Measurements from ENCODE around the gene HEATR5A. TPM values are rescaled to one million over a fixed set of nuclear protein-coding genes. Genes with fewer than 3 reads are reported as not detected.

HEATR5A gene
- total RNA-seq, 6 experiments from 2014 or later, result 13.2 to 20.8 (median 17.6) TPM

DNA sequence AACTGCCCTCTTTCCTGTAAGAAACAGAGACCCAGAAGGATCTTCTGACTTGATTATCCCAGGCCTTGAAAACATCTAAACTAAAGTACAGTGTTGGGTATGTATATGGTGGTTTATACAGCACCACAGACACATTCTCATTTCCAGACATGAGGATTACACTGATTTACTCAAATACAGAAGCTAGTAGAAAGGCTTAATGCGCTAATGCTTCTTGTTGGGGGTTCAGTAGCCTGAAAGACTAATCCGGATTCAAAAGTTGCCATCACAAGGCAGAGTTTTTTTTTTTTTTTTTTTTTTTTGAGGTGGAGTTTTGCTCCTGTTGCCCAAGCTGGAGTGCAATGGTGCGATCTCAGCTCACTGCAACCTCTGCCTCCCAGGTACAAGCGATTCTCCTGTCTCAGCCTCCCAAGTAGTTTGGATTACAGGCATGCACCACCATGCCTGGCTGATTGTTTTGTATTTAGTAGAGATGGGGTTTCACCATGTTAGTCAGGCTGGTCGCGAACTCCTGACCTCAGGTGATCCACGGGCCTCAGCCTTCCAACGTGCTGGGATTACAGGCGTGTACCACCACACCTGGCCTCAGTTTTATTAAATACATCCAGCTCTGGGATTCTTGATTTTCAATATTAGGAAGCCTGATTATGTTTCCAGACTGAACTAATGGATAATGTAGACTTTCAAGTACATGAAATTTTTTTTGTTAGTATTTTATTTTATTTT is 166.4 kb downstream of the HEATR5A start:
- TF ChIP-seq POLR2A (IDR thresholded peaks at IDR 0.05), result no peak
- TF ChIP-seq, protein P1, sequence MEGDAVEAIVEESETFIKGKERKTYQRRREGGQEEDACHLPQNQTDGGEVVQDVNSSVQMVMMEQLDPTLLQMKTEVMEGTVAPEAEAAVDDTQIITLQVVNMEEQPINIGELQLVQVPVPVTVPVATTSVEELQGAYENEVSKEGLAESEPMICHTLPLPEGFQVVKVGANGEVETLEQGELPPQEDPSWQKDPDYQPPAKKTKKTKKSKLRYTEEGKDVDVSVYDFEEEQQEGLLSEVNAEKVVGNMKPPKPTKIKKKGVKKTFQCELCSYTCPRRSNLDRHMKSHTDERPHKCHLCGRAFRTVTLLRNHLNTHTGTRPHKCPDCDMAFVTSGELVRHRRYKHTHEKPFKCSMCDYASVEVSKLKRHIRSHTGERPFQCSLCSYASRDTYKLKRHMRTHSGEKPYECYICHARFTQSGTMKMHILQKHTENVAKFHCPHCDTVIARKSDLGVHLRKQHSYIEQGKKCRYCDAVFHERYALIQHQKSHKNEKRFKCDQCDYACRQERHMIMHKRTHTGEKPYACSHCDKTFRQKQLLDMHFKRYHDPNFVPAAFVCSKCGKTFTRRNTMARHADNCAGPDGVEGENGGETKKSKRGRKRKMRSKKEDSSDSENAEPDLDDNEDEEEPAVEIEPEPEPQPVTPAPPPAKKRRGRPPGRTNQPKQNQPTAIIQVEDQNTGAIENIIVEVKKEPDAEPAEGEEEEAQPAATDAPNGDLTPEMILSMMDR (IDR thresholded peaks at IDR 0.05), result no peak
- WGBS (ENCODE audit: insufficient coverage, low coverage, low lambda C conversion rate, missing lambda C conversion rate), result 98% methylated on average over 5 of the region's 9 CpGs
- peaks cover 0 to 25% (median 10%) of the 10 kb centered on the region in 4 donors for H3K4me1 ChIP-seq
- no peak for DNase-seq
- H3K4me3 ChIP-seq, result no peak overlapping the region
- no peaks in the 10 kb centered on the region for H3K27me3 ChIP-seq
- no peaks in the 10 kb centered on the region for H3K9me3 ChIP-seq
- H3K36me3 ChIP-seq, result no peaks in the 10 kb centered on the region
- ATAC-seq, result no peak
- no peak overlapping the region for H3K27ac ChIP-seq
- intact Hi-C loops (cut with DNase I), result no loop called here

- no peaks in the 10 kb centered on the region for H3K36me3 ChIP-seq
- no CpG with 5 or more reads among the region's 1 CpG for WGBS (ENCODE audit: insufficient coverage, low coverage, low lambda C conversion rate, missing lambda C conversion rate)
- ATAC-seq (peak; percentile 58 to 77 (median 72)), DNase-seq (no peak)
- H3K4me3 ChIP-seq, result no peak overlapping the region
- H3K27ac ChIP-seq, result no peak overlapping the region
- TF ChIP-seq POLR2A (IDR thresholded peaks at IDR 0.05), result no peak
- TF ChIP-seq, protein P1 (IDR thresholded peaks at IDR 0.05), result no peak
- intact Hi-C loops (cut with DNase I), result no loop called here
- no peaks in the 10 kb centered on the region for H3K27me3 ChIP-seq
- peaks cover 0 to 18% (median 6%) of the 10 kb centered on the region in 4 donors for H3K4me1 ChIP-seq
- H3K9me3 ChIP-seq, result no peaks in the 10 kb centered on the region
Measured at GRCh38 chr14:31252865-31253264, 167.5 kb downstream of the HEATR5A start.

DNA sequence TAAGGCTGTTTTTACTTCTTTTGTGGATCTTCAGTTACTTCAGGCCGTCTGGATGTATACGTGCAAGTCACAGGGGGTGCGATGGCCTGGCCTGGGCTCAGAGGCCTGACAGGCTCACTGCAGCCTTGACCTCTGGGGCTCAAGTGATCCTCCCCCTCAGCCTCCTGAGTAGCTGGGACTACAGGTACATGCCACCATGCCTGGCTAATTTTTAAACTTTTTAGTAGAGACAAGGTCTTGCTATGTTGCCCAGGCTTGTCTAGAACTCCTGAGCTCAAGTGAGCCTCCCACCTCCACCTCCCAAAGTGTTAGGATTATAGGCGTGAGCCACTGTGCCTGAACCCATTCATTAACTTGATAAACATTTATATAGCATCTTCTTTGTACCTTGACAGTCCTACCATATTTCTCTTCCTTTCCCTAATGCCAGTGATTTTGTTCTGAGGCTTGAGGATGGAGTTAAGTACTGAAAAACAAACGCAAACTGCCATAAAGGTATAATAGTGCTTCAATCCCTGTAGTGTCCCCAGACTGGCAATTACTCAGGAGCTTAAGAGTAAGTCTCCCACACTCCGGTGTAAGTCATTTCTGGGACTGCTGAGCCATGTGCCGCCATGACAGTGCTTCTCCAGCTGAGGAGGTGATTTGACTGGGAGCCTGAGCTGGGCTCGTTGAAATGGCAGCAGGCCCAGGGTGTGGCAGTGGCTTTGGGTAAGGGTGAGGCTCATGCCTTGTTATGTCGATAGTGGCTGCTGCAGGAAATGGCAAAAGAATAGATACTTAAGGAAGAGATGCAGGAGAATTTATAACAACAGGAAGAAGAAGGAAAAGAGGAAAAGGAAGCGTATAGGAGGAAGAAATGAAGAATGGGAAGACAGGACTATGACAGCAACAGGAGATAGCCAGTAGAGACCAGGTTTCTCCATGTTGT is 169.1 kb downstream of the HEATR5A start:
- Histone ChIP-seq H3K27ac (no peak overlapping the region), H3K4me1 (peaks cover 0 to 8% (median 0%) of the 10 kb centered on the region in 4 donors), H3K9me3 (no peaks in the 10 kb centered on the region), H3K4me3 (no peak overlapping the region), H3K27me3 (no peaks in the 10 kb centered on the region), H3K36me3 (no peaks in the 10 kb centered on the region)
- no peak for DNase-seq
- no peak for ATAC-seq
- intact Hi-C loops (cut with DNase I), result no loop called here
- no peak for TF ChIP-seq POLR2A (IDR thresholded peaks at IDR 0.05)
- TF ChIP-seq, protein P1 (IDR thresholded peaks at IDR 0.05), result no peak
- 70% methylated on average over 6 of the region's 10 CpGs for WGBS (ENCODE audit: insufficient coverage, low coverage, low lambda C conversion rate, missing lambda C conversion rate)

- H3K4me3 ChIP-seq, result no peak overlapping the region
- TF ChIP-seq, protein P1 (IDR thresholded peaks at IDR 0.05), result no peak
- no peak for TF ChIP-seq POLR2A (IDR thresholded peaks at IDR 0.05)
- WGBS (ENCODE audit: insufficient coverage, low coverage, low lambda C conversion rate, missing lambda C conversion rate), result 65% methylated on average over 3 of the region's 3 CpGs
- ATAC-seq (no peak), DNase-seq (no peak)
- H3K4me1 ChIP-seq, result no peaks in the 10 kb centered on the region
- intact Hi-C loops (cut with DNase I), result no loop called here
- H3K27ac ChIP-seq, result no peak overlapping the region
- no peaks in the 10 kb centered on the region for H3K27me3 ChIP-seq
- no peaks in the 10 kb centered on the region for H3K9me3 ChIP-seq
- no peaks in the 10 kb centered on the region for H3K36me3 ChIP-seq
Measured at GRCh38 chr14:31244626-31245025, 175.7 kb downstream of the HEATR5A start.

Data from right lobe of liver (tissue), 6 donors.